ENCODE measurements around the gene HPSE2.

The HPSE2 gene

GRCh38 chr10:98924526-98924925 lies 311.1 kb downstream of the HPSE2 start:
- H3K4me1 Mint-ChIP-seq = peaks cover 32% of the 10 kb centered on the region
- TF ChIP-seq CTCF (IDR thresholded peaks at IDR 0.05; ENCODE audit: unreplicated experiment in 3 of 3) = no peak
- no peak overlapping the region for H3K4me3 Mint-ChIP-seq
- H3K9me3 Mint-ChIP-seq = peaks cover 4% of the 10 kb centered on the region
- no peak overlapping the region for H3K27ac Mint-ChIP-seq
- H3K27me3 Mint-ChIP-seq (ENCODE audit: low read depth) = peaks cover 7% of the 10 kb centered on the region
- no peaks in the 10 kb centered on the region for H3K36me3 Mint-ChIP-seq (ENCODE audit: low read depth)

- H3K9me3 Mint-ChIP-seq = no peaks in the 10 kb centered on the region
- H3K27me3 Mint-ChIP-seq (ENCODE audit: low read depth) = peaks cover 1% of the 10 kb centered on the region
- no peak overlapping the region for H3K4me3 Mint-ChIP-seq
- no peak for TF ChIP-seq CTCF (IDR thresholded peaks at IDR 0.05; ENCODE audit: unreplicated experiment in 3 of 3)
- H3K36me3 Mint-ChIP-seq (ENCODE audit: low read depth) = no peaks in the 10 kb centered on the region
- H3K27ac Mint-ChIP-seq = peak overlapping the region; percentile 42 to 72 (median 71)
- H3K4me1 Mint-ChIP-seq = peaks cover 36% of the 10 kb centered on the region
Measured at GRCh38 chr10:98921316-98921715, 314.3 kb downstream of the HPSE2 start.

- TF ChIP-seq CTCF (IDR thresholded peaks at IDR 0.05; ENCODE audit: unreplicated experiment in 3 of 3) = no peak
- H3K27me3 Mint-ChIP-seq (ENCODE audit: low read depth) = no peaks in the 10 kb centered on the region
- H3K9me3 Mint-ChIP-seq = no peaks in the 10 kb centered on the region
- no peaks in the 10 kb centered on the region for H3K36me3 Mint-ChIP-seq (ENCODE audit: low read depth)
- H3K27ac Mint-ChIP-seq = peak overlapping the region; percentile 42 to 72 (median 71)
- H3K4me3 Mint-ChIP-seq = no peak overlapping the region
- peaks cover 34% of the 10 kb centered on the region for H3K4me1 Mint-ChIP-seq
Measured at GRCh38 chr10:98920807-98921206, 314.8 kb downstream of the HPSE2 start.

GRCh38 chr10:98920360-98920759 lies 315.3 kb downstream of the HPSE2 start:
- H3K4me1 Mint-ChIP-seq = peaks cover 34% of the 10 kb centered on the region
- TF ChIP-seq CTCF (IDR thresholded peaks at IDR 0.05; ENCODE audit: unreplicated experiment in 3 of 3) = no peak
- peak overlapping the region in 1 of 3 experiments; percentile 15 for H3K27ac Mint-ChIP-seq
- H3K27me3 Mint-ChIP-seq (ENCODE audit: low read depth) = no peaks in the 10 kb centered on the region
- no peak overlapping the region for H3K4me3 Mint-ChIP-seq
- H3K36me3 Mint-ChIP-seq (ENCODE audit: low read depth) = no peaks in the 10 kb centered on the region
- H3K9me3 Mint-ChIP-seq = no peaks in the 10 kb centered on the region

GRCh38 chr10:98919899-98920298 lies 315.8 kb downstream of the HPSE2 start:
- no peak overlapping the region for H3K4me3 Mint-ChIP-seq
- no peaks in the 10 kb centered on the region for H3K9me3 Mint-ChIP-seq
- H3K36me3 Mint-ChIP-seq (ENCODE audit: low read depth) = no peaks in the 10 kb centered on the region
- H3K4me1 Mint-ChIP-seq = peaks cover 34% of the 10 kb centered on the region
- no peaks in the 10 kb centered on the region for H3K27me3 Mint-ChIP-seq (ENCODE audit: low read depth)
- H3K27ac Mint-ChIP-seq = peak overlapping the region in 1 of 3 experiments; percentile 15
- no peak for TF ChIP-seq CTCF (IDR thresholded peaks at IDR 0.05; ENCODE audit: unreplicated experiment in 3 of 3)

- no peaks in the 10 kb centered on the region for H3K27me3 Mint-ChIP-seq (ENCODE audit: low read depth)
- no peak overlapping the region for H3K27ac Mint-ChIP-seq
- H3K36me3 Mint-ChIP-seq (ENCODE audit: low read depth) = no peaks in the 10 kb centered on the region
- no peak for TF ChIP-seq CTCF (IDR thresholded peaks at IDR 0.05; ENCODE audit: unreplicated experiment in 3 of 3)
- no peak overlapping the region for H3K4me3 Mint-ChIP-seq
- no peaks in the 10 kb centered on the region for H3K9me3 Mint-ChIP-seq
- H3K4me1 Mint-ChIP-seq = peaks cover 34% of the 10 kb centered on the region
Measured at GRCh38 chr10:98917828-98918227, 317.8 kb downstream of the HPSE2 start.
